Renal cortex interstitium (tissue), 15 donors: ENCODE results near the gene LMOD3. TPM values are rescaled to one million over a fixed set of nuclear protein-coding genes. Genes with fewer than 3 reads are reported as not detected.
A peak's percentile ranks its signal among the peaks of the same experiment; 100 is the strongest.

Source experiments
- DNase-seq, 11 donors: peaks; one replicate each; pipeline ENCODE4 v3.0.0-alpha.2; 2013; ENCODE audit warnings: low read depth in 9 of 11, low spot score in 4 of 11; ENCODE audit errors: extremely low read depth in 1 of 11
- long read RNA-seq, 16 experiments: transcript quantifications; one replicate each; lab custom pipeline, GENCODE V29; 2026
- polyA plus RNA-seq, 3 donors: library from polyadenylated mRNA; unstranded; fragments of 120-200 nt; gene quantifications; one replicate each; pipeline ENCODE4 v1.2.1, GENCODE V29; 2013; ENCODE audit not compliant: insufficient read length in 3 of 3

Gene LMOD3
- under 1 TPM; 0.08 to 0.14 (median 0.10) TPM for polyA plus RNA-seq
- long read RNA-seq, donor 1, result 0 reads
- long read RNA-seq, donor 2, result 0 reads
- long read RNA-seq, donor 3, result 0 reads
- long read RNA-seq, donor 4, result 0 reads
- long read RNA-seq, donor 5, result 0 reads
- long read RNA-seq, donor 6, result 0 reads
- long read RNA-seq, donor 7, result 0 reads
- long read RNA-seq, donor 8, result 0 reads
- long read RNA-seq, donor 9, result 0 reads
- long read RNA-seq, donor 10, result 0 reads
- long read RNA-seq, donor 11, result 0 reads
- long read RNA-seq, donor 12, result 0 reads
- long read RNA-seq, donor 13, result 0 reads
- long read RNA-seq, donor 14, result 0 reads
- long read RNA-seq, donor 15, result 0 reads
- long read RNA-seq, donor 16, result 0 reads

- no peak for DNase-seq
Measured at GRCh38 chr3:69122403-69122802, at the start of gene LMOD3. Gene LMOD3, minus strand, starts transcription at chr3:69122595. Its CDS starts 209 bp downstream, at chr3:69122386.

- no peak for DNase-seq
Measured at GRCh38 chr3:69172058-69172457, 49.7 kb upstream of the LMOD3 start.

DNA sequence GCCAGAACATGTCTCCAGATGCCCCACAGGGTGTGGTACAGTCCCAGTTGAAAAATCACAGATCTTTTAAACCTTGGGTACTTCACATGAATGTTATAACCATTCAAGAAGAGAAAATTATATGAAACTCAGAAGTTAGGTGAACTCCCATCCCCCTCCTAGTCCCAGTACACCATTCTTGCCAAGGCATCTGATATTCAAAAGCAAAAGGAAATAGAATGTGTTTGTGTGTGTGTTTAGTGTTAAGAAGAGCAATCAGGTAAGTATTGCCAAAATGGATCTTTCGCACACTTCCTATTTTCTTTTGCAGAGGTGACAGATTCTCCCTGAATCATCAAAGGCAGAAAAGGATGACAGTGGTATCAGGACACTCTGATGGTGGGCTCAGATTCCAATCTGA is 44.1 kb upstream of the LMOD3 start:
- no peak for DNase-seq

DNA sequence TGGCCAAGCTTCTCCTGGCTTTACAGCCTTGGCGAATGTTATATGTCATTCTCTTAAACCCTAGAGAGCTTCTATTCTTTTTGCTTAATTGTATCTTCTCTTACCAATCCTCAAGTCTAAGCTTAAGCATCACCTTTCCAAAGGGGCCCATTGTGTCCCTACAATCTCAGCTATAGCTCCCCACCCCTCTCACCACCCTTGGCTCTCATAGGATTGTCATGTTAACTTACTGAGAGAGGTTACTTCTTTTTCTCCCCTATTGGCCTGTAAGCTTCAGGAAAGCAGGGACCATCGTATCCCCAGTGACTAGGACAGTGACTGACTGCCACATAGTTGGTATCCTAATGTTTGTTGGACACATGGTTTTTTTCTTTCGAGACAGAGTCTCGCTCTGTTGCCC is 43.3 kb upstream of the LMOD3 start:
- no peak for DNase-seq

DNA sequence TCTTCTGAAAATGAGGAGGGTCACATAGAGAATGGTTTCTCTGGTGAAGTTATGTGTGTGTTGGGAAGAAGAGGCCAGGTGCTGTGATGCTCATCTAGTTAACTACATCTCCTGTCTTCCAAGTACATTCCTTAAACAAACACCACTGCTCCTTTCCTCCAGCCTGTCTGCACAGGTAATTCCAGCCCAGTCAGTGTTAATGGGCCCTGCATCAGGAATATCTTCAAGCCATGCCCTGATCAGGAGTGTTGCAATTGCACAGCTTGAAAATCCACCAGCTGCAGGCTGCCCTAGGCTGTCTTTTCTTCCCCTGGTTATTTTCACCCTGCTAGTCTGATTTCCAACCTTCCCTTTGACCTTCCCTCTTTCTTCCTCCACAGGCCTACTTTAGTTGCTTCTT is 41.9 kb upstream of the LMOD3 start:
- no peak for DNase-seq

DNA sequence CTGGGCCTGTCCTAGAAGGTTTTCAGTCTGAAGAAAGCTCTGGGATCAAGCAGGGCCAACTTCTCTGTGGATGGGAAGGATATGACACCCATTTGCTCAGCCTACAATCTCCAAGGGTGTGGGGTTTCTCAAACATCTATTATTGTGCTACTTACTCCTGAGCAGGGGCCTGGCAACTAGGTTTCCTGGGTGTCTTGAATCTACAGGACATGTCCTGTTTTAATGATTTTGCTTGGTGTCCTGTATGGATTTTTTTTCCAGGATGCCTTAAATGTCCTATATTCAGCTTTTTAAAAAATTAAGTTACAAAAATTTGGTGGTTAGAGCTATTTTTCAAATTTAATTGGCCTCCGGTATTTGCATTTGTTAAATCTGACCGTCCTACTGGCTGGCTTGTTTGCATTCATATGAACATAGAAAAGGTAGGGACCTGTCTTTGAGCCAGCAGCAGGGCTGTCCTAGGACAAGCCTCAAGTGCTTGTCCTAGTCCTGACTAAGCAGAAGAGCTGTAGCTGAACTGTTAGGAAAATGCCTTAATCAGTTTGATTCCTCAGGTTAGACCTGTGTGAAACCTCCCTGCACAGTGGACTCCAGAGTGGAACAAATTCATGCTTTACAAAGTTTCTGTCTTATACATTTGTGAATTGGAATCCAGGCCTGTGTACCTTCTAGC is 40.0 kb upstream of the LMOD3 start:
- no peak for DNase-seq

- DNase-seq, result peak in 9 of 11 donors; percentile 13 to 49 (median 26)
Measured at GRCh38 chr3:69161587-69162307, 39.4 kb upstream of the LMOD3 start.

GRCh38 chr3:69160525-69160924 is 38.1 kb upstream of the LMOD3 start:
- DNase-seq, result no peak

DNA sequence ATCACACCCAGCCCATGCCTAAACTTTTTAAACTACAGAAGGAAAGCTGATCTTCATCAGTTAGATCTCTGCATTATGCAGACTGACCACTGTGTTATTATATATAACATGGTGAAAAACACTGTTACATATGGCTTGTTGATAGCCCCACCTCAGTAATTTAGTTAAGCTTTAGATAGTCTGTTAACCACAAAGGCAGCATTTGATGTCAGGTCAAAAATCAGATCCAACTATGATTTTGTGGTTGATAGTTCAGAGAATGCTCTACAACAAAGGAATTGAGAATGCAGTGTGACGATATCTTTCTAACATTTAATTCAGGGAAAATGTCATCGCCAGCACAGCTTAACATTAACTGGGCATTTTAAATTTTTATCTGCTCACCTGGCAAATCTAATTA is 37.7 kb upstream of the LMOD3 start:
- DNase-seq, result no peak

DNA sequence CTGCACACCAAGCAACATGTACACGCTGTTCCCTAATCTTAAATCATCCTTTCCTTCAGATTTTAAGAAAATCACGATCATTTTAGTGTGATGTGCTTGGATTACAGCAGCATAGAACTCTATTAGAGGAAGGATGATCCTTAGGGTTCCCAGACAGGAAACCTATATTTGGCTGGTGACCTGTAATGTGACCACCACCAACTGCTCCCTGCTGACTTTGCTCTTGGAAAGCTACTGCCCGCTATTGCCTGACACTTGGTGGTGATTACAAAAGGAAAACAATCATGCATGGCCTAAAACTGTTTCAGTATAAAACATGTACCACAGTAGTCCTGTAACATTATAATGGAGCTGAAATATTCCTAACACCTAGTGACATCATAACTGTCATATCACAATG is 27.2 kb upstream of the LMOD3 start:
- DNase-seq, result no peak

GRCh38 chr3:69145688-69146087 is 23.3 kb upstream of the LMOD3 start:
- DNase-seq, result no peak

- DNase-seq, result no peak
Measured at GRCh38 chr3:69144631-69145245, 22.3 kb upstream of the LMOD3 start.

DNA sequence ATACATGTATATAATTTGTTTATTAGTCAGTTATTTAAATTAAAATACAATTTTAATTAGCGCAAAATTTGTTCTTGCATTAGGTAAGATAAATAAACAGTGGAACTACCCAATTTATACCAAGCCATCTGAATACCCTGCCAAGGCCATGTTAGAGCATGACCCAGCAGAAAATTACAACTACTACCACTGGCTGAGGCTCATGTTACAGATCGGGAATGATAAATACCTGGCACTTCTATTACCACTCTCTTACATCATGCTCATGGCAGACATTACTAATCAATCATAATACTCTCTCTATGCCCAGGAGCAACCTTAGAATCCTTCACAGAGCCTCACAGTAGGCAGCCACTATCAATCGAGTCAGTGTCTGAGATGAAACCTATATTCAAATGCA is 21.2 kb upstream of the LMOD3 start:
- no peak for DNase-seq

GRCh38 chr3:69142797-69143454 is 20.5 kb upstream of the LMOD3 start:
- no peak for DNase-seq

DNA sequence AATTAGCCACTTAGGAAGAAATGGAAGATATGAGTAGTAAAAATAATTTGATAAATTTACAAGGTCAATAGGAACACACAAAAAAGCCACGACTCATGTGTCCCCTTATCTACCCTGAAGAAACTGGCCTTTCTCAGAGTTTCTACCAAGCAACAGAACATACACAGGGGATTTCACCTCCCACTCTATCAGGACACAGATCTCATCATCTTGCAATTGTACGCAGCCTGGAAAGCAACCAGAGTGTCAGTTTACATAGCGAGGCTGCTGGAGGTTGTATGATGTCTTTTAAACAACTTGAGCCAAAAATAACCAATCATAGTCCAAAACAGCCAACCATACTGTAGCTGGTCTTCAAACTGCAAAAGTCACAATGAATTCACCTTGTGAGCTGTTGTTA is 19.7 kb upstream of the LMOD3 start:
- no peak for DNase-seq

DNA sequence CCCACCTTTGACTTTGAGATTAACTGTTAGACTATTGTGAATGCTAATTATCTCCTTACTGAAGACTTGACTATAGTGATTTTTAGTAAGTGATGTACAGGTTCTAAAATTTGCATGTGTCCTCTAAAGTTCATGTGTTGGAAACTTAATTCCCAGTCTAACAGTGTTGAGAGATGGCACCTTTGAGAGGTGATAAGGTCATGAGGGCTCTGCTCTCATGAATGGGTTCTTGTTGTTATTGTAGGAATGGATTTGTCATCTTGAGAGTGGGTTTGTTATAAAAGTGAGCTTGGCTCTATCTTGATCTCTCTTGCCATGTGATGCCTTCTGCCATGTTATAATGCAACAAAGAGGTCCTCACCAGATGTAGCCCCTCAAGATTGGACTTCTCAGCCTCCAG is 18.9 kb upstream of the LMOD3 start:
- no peak for DNase-seq

GRCh38 chr3:69137412-69137811 is 15.0 kb upstream of the LMOD3 start:
- DNase-seq, result no peak

- no peak for DNase-seq
Measured at GRCh38 chr3:69137005-69137404, 14.6 kb upstream of the LMOD3 start.

DNA sequence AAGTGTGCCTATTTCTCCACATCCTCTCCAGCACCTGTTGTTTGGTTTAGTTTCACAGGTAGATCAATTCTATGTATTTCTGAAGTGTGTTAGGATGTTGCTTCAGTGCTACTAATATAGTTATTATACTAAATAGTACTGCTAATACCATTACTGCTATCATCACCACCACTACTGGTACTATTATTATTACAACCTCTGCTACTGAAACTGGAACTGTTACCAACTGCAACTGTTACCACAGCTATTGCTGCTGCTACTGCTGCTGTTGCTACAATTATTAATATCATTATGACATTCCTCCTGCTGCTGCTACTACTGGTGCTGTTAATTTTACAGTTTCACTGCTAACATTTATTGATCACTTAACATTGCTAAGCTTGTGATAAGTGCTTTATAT is 8.3 kb upstream of the LMOD3 start:
- no peak for DNase-seq
